ENCODE results near the gene ATP13A4. TPM values are rescaled to one million over a fixed set of nuclear protein-coding genes. Genes with fewer than 3 reads are reported as not detected.

The ATP13A4 gene
- total RNA-seq, 1 experiment from 2014 or later: not detected

GRCh38 chr3:193496658-193497057, 58.0 kb downstream of the ATP13A4 start:
- DNase-seq (ENCODE audit: low spot score): no peak

- DNase-seq (ENCODE audit: low spot score): no peak
Measured at GRCh38 chr3:193491026-193491425, 63.7 kb downstream of the ATP13A4 start.

GRCh38 chr3:193490580-193490979, 64.1 kb downstream of the ATP13A4 start:
- DNase-seq (ENCODE audit: low spot score): no peak

- no peak for DNase-seq (ENCODE audit: low spot score)
Measured at GRCh38 chr3:193489949-193490348, 64.7 kb downstream of the ATP13A4 start.

- DNase-seq (ENCODE audit: low spot score): no peak
Measured at GRCh38 chr3:193488741-193489140, 66.0 kb downstream of the ATP13A4 start.

GRCh38 chr3:193483988-193484539, 70.6 kb downstream of the ATP13A4 start:
- no peak for DNase-seq (ENCODE audit: low spot score)

GRCh38 chr3:193481436-193481835, 73.3 kb downstream of the ATP13A4 start:
- no peak for DNase-seq (ENCODE audit: low spot score)

GRCh38 chr3:193474446-193474845, 80.2 kb downstream of the ATP13A4 start:
- no peak for DNase-seq (ENCODE audit: low spot score)

GRCh38 chr3:193470710-193471109, 84.0 kb downstream of the ATP13A4 start:
- DNase-seq (ENCODE audit: low spot score): no peak

- no peak for DNase-seq (ENCODE audit: low spot score)
Measured at GRCh38 chr3:193465992-193466608, 88.6 kb downstream of the ATP13A4 start.

GRCh38 chr3:193464889-193465288, 89.8 kb downstream of the ATP13A4 start:
- DNase-seq (ENCODE audit: low spot score): no peak

GRCh38 chr3:193457526-193457925, 97.2 kb downstream of the ATP13A4 start:
- DNase-seq (ENCODE audit: low spot score): no peak

- DNase-seq (ENCODE audit: low spot score): peak; percentile 23
Measured at GRCh38 chr3:193452338-193452737, 102.4 kb downstream of the ATP13A4 start.

GRCh38 chr3:193451902-193452301, 102.8 kb downstream of the ATP13A4 start:
- no peak for DNase-seq (ENCODE audit: low spot score)

- DNase-seq (ENCODE audit: low spot score): no peak
Measured at GRCh38 chr3:193446965-193447602, 107.6 kb downstream of the ATP13A4 start.

- no peak for DNase-seq (ENCODE audit: low spot score)
Measured at GRCh38 chr3:193439423-193439822, 115.3 kb downstream of the ATP13A4 start.

- DNase-seq (ENCODE audit: low spot score): no peak
Measured at GRCh38 chr3:193418576-193419373, 135.9 kb downstream of the ATP13A4 start.

GRCh38 chr3:193416629-193417028, 138.1 kb downstream of the ATP13A4 start:
- no peak for DNase-seq (ENCODE audit: low spot score)

GRCh38 chr3:193407688-193408087, 147.0 kb downstream of the ATP13A4 start:
- no peak for DNase-seq (ENCODE audit: low spot score)

GRCh38 chr3:193407112-193407511, 147.6 kb downstream of the ATP13A4 start:
- DNase-seq (ENCODE audit: low spot score): no peak

GRCh38 chr3:193403307-193403706, 151.4 kb downstream of the ATP13A4 start:
- no peak for DNase-seq (ENCODE audit: low spot score)

- no peak for DNase-seq (ENCODE audit: low spot score)
Measured at GRCh38 chr3:193400304-193400703, 154.4 kb downstream of the ATP13A4 start.
